Measurements from ENCODE around the gene ZFYVE16.
A peak's percentile ranks its signal among the peaks of the same experiment; 100 is the strongest.

The ZFYVE16 gene

DNA sequence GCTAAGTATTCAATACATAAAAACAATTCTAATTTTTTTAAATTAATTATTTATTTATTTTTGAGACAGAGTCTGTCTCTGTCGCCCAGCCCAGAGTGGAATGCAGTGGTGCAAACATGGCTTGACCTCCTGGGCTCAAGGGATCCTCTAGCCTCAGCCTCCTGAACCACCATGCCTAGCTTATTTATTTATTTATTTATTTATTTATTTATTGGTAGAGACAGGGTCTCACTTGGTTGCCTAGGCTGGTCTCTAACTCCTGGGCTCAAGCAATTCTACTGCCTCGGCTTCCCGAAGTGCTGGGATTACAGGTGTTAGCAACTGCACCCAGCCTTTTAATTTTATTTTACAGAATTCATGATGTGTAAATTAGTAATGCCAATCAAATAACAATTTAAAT is 33.7 kb upstream of the ZFYVE16 start (continued):
- TF ChIP-seq ZNF394 (tag by site-specific recombination; IDR thresholded peaks at IDR 0.05; ENCODE audit: borderline replicate concordance) (peak; percentile 75; the same call in 1 of the 2 replicates), ZNF174 (tag by site-specific recombination; IDR thresholded peaks at IDR 0.05) (no peak), ZNF585B (tag by site-specific recombination; IDR thresholded peaks at IDR 0.05) (no peak), ZFP41 (tag by site-specific recombination; IDR thresholded peaks at IDR 0.05; ENCODE audit: borderline replicate concordance) (no peak), ZNF140 (tag by site-specific recombination; IDR thresholded peaks at IDR 0.05) (peak; percentile 36; the same call in 1 of the 2 replicates), ZNF791 (tag by site-specific recombination; IDR thresholded peaks at IDR 0.05) (no peak), ZNF426 (tag by site-specific recombination; IDR thresholded peaks at IDR 0.05) (peak; percentile 51), ZBTB11 (tag by site-specific recombination; conservative IDR thresholded peaks at IDR 0.05; ENCODE audit: low read depth) (peak; percentile 51), ZNF623 (tag by site-specific recombination; IDR thresholded peaks at IDR 0.05) (peak; percentile 35; the same call in 1 of the 2 replicates), EGR2 (tag by site-specific recombination; IDR thresholded peaks at IDR 0.05; ENCODE audit: low read depth) (no peak), ZNF292 (tag by site-specific recombination; IDR thresholded peaks at IDR 0.05; ENCODE audit: borderline replicate concordance, low read depth) (0 out of 2 replicates have a peak, but pooled peaks have one; percentile 28), KLF7 (tag by site-specific recombination; IDR thresholded peaks at IDR 0.05; ENCODE audit: borderline replicate concordance) (no peak)
- TF ChIP-seq, protein P1, sequence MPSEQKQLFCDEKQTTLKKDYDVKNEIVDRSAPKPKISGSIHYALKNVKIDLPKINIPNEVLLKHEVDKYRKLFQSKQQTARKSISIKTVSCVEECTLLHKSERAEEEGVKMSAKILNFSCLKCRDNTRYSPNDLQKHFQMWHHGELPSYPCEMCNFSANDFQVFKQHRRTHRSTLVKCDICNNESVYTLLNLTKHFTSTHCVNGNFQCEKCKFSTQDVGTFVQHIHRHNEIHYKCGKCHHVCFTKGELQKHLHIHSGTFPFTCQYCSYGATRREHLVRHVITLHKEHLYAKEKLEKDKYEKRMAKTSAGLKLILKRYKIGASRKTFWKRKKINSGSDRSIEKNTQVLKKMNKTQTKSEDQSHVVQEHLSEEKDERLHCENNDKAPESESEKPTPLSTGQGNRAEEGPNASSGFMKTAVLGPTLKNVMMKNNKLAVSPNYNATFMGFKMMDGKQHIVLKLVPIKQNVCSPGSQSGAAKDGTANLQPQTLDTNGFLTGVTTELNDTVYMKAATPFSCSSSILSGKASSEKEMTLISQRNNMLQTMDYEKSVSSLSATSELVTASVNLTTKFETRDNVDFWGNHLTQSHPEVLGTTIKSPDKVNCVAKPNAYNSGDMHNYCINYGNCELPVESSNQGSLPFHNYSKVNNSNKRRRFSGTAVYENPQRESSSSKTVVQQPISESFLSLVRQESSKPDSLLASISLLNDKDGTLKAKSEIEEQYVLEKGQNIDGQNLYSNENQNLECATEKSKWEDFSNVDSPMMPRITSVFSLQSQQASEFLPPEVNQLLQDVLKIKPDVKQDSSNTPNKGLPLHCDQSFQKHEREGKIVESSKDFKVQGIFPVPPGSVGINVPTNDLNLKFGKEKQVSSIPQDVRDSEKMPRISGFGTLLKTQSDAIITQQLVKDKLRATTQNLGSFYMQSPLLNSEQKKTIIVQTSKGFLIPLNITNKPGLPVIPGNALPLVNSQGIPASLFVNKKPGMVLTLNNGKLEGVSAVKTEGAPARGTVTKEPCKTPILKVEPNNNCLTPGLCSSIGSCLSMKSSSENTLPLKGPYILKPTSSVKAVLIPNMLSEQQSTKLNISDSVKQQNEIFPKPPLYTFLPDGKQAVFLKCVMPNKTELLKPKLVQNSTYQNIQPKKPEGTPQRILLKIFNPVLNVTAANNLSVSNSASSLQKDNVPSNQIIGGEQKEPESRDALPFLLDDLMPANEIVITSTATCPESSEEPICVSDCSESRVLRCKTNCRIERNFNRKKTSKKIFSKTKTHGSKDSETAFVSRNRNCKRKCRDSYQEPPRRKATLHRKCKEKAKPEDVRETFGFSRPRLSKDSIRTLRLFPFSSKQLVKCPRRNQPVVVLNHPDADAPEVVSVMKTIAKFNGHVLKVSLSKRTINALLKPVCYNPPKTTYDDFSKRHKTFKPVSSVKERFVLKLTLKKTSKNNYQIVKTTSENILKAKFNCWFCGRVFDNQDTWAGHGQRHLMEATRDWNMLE (tag by site-specific recombination; conservative IDR thresholded peaks at IDR 0.05; ENCODE audit: low read depth): peak; percentile 71

DNA sequence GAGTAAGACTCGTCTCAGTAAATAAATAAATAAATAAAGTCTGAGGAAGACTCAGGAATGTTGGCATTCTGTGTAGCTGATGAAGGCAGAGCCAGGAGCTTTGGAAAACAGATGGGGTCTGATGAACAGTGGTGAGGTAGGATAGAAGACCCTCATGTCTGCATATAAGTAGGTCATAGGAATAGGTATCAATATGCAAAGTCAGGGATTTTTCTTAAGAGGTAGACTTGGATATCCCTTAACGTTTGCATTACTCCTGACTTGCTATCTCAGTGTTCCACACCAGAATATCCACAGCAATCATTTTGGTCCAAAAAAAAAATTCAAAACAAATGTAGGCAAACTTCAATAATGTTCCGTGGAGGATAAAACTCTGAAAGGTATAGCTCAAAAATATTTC is 31.3 kb upstream of the ZFYVE16 start:
- Histone ChIP-seq H3K4me3 (ENCODE audit: low read depth, low read length) (no peak overlapping the region), H3K36me3 (ENCODE audit: control insufficient read depth in 2 of 2, insufficient read depth in 1 of 2, low read length in 2 of 2) (no peaks in the 10 kb centered on the region), H3K4me1 (ENCODE audit: control insufficient read depth, insufficient read depth, low read length) (no peaks in the 10 kb centered on the region), H3K27ac (ENCODE audit: extremely low read depth, low read depth, low read length) (no peak overlapping the region), H3K9me3 (ENCODE audit: control insufficient read depth, insufficient read depth, low read depth, low read length) (no peaks in the 10 kb centered on the region)
- ChIA-PET POLR2A (no interaction called here), CTCF (no interaction called here)
- TF ChIP-seq ZNF610 (tag by site-specific recombination; IDR thresholded peaks at IDR 0.05; ENCODE audit: borderline replicate concordance) (no peak), ZBTB7A (tag by site-specific recombination; IDR thresholded peaks at IDR 0.05; ENCODE audit: low read depth) (no peak), ZNF654 (tag by site-specific recombination; IDR thresholded peaks at IDR 0.05; ENCODE audit: low read depth) (no peak), ZNF548 (tag by site-specific recombination; IDR thresholded peaks at IDR 0.05) (no peak), CTCF (tag by site-specific recombination; IDR thresholded peaks at IDR 0.05) (no peak), ZNF621 (tag by site-specific recombination; IDR thresholded peaks at IDR 0.05) (no peak), ZNF449 (tag by site-specific recombination; IDR thresholded peaks at IDR 0.05) (no peak), ZNF629 (tag by site-specific recombination; IDR thresholded peaks at IDR 0.05) (no peak), ZNF701 (tag by site-specific recombination; IDR thresholded peaks at IDR 0.05) (no peak), WT1 (tag by site-specific recombination; IDR thresholded peaks at IDR 0.05) (no peak), ZNF223 (tag by site-specific recombination; IDR thresholded peaks at IDR 0.05) (no peak)

All from HEK293 (cell line).